NCI-H748 (cell line): ENCODE results near the gene MAGI2.

ENCODE experiments used
- DNase-seq: peaks from one replicate; lab custom pipeline; 2025; ENCODE audit not compliant: unreplicated experiment; lab: John Stamatoyannopoulos, UW

MAGI2 gene

DNA sequence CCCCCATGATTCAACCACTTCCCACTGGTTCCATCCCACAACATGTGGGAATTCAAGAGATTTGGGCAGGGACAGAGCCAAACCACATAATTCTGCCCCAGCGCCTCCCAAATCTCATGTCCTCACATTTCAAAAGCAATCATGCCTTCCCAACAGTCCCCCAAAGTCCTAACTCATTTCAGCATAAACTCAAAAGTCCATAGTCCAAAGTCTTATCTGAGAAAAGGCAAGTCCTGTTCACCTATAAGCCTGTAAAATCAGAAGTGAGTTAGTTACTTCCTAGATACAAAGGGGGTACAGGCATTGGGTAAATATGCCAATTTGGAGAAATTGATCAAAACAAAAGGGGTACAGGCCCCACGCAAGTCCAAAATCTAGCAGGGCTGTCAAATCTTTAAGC, 272.9 kb downstream of the MAGI2 start:
- DNase-seq = no peak

- peak; percentile 75 for DNase-seq
These were observed 276.5 kb downstream of the MAGI2 start for GRCh38 chr7:79176859-79177477.

DNA sequence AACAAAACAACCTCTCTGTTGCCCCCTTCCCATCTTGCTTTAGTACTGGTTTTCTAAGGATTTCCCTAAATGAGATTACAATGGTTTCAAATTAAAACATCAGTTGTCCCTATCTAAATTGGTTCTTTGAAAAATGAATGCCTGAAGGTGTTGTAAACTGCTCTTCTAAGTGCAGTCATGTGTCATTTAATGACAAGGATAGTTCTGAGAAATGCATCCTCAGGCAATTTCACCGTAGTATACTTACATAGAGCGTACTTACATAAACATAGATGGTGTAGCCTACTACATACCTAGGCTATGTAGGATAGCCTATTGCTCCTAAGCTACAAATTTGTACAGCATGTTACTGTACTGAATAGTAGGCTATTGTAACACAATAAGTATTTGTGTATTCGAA, 278.1 kb downstream of the MAGI2 start:
- DNase-seq = no peak

DNA sequence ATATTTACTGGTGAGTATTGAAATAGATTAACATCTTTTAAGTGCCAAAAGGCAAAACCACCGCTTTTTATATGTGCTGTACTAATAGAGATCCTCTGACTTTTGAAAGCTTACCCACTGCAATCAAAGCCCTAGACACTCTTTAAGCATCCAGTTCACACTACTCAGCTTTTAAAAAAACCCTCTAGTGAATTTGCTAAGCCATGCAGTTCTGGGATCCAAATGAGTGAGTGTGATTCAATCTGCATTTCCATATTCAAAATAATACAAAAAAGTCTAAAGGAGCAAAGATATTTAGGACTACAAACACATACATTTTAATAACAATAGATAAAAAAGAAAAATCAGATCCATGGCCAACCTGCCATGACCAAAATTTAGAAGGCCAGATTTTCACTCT, 288.2 kb downstream of the MAGI2 start:
- no peak for DNase-seq

- DNase-seq = no peak
These were observed 294.3 kb downstream of the MAGI2 start for GRCh38 chr7:79159040-79159664.

DNA sequence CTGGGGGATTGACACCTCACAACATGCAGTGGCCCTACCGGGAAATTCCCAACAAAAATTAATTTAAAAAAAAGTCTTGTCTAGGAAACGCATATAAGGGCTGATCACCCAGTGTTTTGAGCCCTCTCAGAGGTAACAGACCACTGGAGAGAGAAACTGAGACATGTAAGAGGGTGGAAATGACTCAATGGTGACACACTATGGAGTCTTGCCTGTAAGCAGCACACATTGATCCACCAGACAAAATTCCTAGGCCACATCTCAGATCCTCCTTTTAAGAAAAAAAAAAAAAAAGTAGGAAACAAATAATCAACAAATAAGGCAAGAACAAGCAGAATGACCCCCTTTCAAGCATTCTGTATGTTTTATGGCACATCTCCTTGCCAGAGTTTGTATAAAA, 296.2 kb downstream of the MAGI2 start:
- DNase-seq = no peak

GRCh38 chr7:79149831-79150230, 303.6 kb downstream of the MAGI2 start:
- DNase-seq = no peak

GRCh38 chr7:79142706-79143105, 310.8 kb downstream of the MAGI2 start:
- no peak for DNase-seq

- no peak for DNase-seq
These were observed 312.2 kb downstream of the MAGI2 start for GRCh38 chr7:79141252-79141651.

GRCh38 chr7:79137942-79138341, 315.5 kb downstream of the MAGI2 start:
- DNase-seq = no peak

GRCh38 chr7:79132844-79133451, 320.5 kb downstream of the MAGI2 start:
- DNase-seq = no peak

DNA sequence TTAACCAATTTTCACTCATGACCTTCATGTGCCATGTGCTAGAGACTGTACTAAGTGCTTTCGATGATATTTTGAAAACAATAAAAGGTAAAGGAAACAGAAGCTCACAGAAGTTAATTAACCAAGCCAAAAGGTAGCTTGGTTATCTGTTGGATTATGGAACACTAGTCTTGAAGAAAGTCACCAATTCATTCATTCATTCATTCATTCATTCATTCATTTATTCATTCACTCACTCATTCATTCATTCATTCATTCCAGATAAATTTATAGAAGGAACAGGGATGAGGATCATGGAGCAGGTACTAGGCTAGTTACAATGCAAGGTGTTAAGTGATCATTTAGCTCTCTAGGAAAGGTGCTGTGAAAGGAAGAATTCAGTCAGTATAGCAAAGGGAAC, 322.8 kb downstream of the MAGI2 start:
- DNase-seq = no peak

DNA sequence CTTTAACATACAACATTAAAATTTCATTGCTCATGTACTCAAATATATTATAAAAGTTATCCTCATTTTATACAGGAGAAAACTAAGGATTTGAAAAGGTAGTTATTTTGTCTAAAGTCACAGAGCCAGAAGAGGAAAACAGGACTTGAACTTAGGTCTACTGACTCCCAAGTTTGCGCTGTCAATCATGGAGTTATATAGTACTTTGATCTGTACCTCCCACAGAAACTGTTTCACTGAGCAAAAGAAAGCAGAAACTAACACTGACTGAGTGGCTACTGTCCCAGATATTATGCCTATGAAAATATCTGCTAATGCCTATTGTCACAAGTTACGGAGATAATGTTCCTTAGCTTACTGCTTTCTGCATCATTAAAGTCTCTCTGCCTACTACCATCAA, 329.1 kb downstream of the MAGI2 start:
- DNase-seq = no peak

GRCh38 chr7:79118143-79118542, 335.3 kb downstream of the MAGI2 start:
- DNase-seq = no peak

DNA sequence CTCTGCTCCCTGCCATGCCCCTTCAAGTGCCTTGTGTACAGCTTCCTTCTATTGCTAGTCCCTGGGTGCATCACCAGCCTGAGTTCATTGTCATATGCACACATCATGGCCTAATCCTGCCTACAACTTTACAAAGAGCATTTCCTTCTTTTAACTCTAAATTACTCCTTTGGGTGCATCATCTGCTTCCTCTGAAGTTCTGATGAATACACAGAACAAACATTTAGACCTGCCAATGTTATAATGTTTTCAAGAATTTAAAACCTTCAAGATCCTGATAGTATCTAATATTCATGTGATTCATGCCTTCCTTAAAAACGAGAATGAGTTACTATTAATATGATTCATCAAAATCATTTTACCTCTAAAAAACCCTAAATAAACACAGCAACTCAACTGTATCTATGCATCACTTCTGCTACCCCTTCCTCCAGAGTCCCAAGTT, 357.1 kb downstream of the MAGI2 start:
- no peak for DNase-seq

DNA sequence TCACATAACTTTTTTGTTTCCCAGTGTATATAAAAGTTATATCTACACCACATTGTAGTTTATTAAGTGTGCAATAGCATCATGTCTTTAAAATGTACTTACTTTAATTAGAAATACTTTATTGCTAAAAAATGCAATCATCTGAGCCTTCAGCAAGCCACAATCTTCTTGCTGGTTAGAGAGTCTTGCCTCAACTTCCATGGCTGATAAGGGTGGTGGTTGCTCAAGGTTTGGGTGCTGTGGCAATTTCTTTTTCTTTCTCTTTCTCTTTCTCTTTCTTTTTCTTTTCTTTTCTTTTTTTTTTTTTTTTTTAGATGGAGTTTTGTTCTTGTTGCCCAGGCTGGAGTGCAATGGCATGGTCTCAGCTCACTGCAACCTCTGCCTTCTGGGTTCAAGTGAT, 360.0 kb downstream of the MAGI2 start:
- DNase-seq = no peak

GRCh38 chr7:79091661-79092060, 361.8 kb downstream of the MAGI2 start:
- no peak for DNase-seq

DNA sequence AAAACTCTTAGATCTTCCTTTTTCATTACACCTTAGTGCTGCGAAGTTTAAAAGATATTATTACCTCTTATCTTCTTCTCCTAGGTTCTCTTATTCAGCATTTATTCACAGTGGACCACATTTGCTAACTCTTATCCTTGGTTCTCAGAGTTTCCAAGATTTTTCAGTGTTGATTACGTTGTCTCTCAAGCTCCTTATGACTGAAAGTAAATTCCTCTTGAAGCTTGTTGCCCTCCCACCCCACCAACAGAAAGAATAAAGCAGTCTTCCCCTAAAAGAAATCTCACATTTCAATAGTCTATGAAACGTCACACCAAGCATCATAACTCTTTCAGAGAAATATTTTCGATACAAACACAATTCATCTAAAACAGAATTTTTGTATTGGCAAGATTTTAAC, 362.5 kb downstream of the MAGI2 start:
- DNase-seq = no peak

- peak; percentile 23 for DNase-seq
These were observed 362.9 kb downstream of the MAGI2 start for GRCh38 chr7:79090543-79090942.

DNA sequence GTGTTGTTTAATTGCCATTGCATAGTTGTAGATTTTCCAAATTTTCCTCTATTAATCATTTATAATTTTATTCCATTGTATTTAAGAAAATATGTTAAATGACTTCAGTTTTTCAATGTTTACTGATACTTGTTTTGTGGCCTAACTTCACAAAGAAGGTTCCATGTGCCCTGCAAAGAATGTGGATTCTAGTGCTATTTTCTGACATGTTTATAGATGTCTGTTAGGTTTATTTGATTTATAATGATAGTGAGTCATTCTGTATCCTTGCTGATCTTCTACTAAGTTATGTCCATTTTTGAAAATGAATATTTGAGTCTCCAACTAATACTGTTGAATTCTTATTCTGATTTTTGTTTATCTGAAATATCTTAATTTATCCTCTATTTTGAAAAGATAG, 369.0 kb downstream of the MAGI2 start:
- DNase-seq = no peak

DNA sequence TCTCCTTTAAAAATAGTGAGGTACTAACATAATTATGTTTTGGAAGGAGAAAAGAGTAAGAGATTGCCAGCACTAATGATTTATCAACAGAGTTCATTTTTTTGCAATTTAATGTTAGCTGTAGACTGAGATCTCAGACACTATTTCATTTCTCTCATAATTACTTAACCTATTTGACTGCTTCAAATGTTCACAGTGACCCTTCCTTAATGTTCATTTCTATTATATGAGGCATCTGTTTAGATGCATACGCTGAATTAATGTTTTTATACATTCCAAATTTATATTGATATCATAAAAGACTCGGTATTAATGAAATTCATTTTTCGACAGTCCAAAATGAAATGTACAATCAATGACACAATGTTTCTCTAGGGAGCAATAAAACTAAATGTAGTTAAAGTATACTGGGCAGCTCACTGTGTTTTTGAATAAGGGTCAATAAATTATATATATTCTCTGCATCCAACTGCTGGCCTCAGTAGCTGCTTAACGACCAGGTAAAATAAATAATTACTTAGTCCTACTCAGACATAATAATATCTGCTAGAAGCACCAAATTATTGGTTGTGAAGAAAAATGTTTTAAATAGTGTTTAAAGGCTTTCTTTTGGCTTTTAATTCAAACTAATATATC, 373.4 kb downstream of the MAGI2 start:
- no peak for DNase-seq

GRCh38 chr7:79078273-79078672, 375.2 kb downstream of the MAGI2 start:
- no peak for DNase-seq
